SKM-1 (cell line): Measurements from ENCODE around the gene DDX51.

Experiments
- DNase-seq: peaks from one replicate; lab custom pipeline; 2025; ENCODE audit not compliant: unreplicated experiment; lab: John Stamatoyannopoulos, UW

DDX51 gene

DNA sequence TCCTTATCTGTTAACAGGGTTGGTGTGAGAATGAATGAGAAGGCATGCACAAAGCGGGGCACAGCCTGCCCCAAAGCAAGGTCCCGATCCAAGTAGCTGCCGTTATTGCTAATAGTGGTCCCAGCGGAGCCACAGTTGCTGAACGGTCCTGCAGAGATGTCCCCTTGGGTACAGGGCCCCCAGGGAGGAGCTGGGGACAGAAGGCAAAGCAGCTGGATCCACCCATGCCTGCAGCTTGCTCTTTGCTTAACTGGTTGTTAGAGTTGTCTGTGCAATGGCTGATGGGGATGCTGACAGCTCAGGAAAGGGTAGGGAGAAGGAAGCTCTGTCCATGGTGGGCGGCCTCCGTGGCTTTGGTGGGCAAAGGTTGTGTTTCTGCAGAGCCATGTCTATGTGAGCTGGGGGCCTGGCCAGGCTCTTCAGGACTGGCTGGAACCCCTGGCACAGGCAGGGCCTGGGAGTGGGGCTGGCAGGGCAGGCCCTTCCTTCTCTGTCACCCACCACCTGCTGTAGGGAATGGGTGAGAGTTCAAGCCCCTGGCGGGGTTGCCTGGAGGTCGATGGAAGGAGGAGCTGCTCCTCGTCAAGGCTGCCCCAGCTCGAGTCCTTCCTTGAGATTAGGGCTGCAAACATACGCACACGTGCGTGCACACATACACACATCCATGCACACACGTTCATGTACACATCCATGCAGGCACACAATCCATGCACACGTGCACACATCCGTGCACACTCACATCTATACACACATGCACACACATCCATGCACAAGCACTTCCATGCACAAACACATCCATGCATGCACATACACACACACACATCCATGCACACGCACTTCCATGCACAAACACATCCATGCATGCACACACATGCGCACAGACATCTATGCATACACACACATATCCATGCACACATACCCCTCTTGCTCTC lies 35.6 kb upstream of the DDX51 start:
- DNase-seq = no peak

GRCh38 chr12:132178801-132179401 lies 34.8 kb upstream of the DDX51 start:
- DNase-seq = no peak

DNA sequence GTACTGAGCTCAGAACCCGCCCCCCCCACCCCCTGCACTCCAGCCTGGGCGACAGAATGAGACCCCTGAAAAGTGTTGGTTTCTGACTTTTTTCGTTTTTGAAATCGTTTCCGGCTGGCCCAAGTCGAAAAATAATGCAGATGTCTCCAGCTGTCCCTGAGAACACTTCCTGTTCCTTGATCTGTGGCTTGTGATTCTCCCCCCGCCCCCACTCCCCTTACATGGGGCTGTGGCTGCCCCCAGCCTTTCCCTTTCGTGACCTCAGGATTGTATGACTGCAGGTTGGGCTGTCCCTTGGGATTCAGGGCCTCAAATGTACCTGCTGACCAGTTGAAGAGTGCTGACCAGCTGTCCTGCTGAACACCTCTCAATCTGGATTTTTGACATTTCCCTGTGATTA lies 34.2 kb upstream of the DDX51 start:
- DNase-seq = no peak

GRCh38 chr12:132176920-132177551 lies 32.9 kb upstream of the DDX51 start:
- DNase-seq = no peak

- no peak for DNase-seq
These were observed 32.3 kb upstream of the DDX51 start for GRCh38 chr12:132176385-132176919.

DNA sequence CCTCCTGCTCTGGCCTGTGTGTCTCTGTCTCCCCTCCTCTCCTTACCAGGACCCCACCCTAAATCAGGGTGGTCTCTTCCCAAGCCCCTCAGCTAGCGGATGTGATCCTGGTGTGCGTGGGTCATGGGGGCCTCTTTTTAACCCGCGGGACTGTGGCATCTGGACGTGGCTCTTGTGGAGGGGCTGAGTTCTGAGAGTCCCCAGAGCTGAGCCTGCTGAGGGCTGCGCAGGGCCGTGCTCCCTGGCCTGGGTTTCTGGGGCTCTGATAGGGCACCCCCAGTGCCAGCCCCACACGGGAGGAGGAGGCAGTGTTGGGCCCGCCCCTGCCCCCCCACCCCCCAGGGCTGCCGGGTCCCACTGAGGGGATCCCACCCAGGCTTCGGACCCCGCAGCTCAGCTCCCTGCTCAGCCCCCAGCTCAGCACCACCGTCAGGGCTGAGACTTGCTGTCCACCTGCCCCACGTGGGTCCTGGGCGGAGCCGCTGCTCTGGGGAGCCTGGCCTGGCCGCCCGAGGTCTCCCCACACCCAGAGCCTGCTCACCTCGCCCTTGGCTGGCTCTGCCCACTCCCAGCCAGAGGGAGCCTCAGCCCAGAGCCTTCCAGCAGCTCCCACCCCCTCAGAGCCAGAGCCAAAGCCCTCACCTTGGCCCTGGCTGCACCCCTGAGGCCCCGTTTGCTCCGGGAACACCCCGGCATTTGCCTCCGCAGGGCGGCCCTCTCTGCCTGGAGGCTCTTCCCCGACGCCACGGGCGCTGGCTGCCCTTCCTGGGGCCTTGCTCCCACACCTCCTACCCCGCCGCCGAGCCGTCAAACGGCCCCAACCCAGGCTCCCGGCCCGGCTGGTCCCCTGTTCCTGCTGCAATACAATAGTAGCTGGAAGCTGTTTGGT lies 31.6 kb upstream of the DDX51 start:
- DNase-seq = no peak

DNA sequence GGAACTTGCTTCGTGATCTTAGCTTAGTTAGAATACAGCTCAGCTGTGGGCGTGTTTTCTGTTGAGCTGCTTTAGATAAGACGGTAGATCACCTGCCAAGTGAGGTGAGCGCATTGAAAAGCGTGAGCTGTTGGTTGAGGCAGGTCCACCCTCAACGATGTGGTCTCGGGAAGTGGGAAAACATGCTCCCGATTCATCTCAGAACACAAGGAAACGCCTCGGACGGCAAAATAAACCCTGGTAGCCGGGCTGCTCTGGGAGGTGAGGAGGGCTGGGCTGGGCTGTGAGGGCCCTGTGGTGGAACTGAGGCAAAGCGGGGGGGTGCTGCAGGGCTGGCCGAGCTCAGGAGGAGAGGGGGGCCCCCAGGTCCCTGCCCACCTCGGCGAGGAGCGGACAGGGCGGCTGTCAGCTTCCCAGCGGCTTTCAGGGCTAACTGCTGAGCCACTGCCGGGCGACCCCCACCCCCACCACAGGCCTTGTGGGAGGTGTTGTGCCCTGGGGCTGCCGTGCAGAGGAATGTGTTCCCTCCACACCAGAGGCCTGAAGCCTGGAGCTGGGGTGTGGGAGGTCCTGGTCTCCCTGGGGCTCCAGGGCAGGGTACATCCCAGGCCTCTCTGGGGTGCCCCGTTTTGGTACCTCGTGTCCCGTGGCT lies 30.8 kb upstream of the DDX51 start:
- no peak for DNase-seq

GRCh38 chr12:132174015-132174838 lies 30.1 kb upstream of the DDX51 start:
- no peak for DNase-seq

DNA sequence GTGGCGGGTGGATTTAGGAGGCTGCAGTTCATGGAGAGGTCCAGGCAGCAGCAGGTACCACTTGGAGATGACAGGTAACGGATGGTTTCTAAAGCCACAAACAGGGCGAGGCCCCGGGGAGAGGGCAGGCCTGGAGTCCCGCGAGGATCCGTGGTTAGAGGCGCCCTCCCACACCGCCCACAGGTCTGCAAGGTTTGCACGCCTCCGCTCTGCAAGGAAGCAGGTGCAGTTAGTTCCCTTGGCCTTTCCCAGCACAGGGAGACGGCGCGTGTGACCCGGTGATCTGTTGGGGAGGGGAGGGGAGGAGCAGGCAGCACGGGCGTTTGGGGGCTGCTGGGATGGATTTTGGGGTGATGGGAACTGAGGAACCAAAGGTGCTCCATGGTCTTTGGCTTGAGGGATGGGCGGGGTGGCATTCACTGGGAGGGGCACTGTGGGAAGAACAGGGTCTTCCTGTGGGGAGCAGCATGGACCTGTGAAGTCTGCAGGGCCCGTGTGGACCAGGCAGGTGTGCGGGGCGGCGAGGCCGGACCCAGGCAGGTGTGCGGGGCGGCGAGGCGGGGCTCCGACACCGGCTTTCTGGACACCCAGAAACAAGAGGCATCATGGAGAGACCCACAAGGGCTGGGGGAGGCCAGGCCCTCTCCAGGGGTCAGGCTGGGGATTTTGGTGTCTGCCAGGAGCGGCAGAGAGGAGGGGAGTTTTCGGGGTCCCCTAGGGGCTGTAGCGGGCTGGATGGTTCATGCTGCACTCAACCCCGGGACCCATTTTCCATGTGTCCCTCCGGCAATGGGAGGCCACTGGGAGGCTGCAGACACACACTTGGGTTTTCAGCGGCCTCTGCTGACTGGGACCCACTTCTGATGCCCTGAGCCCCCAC lies 29.3 kb upstream of the DDX51 start:
- no peak for DNase-seq

GRCh38 chr12:132172619-132173018 lies 28.5 kb upstream of the DDX51 start:
- no peak for DNase-seq

GRCh38 chr12:132171968-132172521 lies 27.9 kb upstream of the DDX51 start:
- DNase-seq = no peak

- DNase-seq = no peak
These were observed 27.3 kb upstream of the DDX51 start for GRCh38 chr12:132171293-132171967.

- no peak for DNase-seq
These were observed 26.6 kb upstream of the DDX51 start for GRCh38 chr12:132170637-132171292.

GRCh38 chr12:132170094-132170636 lies 26.0 kb upstream of the DDX51 start:
- DNase-seq = no peak

- no peak for DNase-seq
These were observed 25.3 kb upstream of the DDX51 start for GRCh38 chr12:132169376-132169775.

DNA sequence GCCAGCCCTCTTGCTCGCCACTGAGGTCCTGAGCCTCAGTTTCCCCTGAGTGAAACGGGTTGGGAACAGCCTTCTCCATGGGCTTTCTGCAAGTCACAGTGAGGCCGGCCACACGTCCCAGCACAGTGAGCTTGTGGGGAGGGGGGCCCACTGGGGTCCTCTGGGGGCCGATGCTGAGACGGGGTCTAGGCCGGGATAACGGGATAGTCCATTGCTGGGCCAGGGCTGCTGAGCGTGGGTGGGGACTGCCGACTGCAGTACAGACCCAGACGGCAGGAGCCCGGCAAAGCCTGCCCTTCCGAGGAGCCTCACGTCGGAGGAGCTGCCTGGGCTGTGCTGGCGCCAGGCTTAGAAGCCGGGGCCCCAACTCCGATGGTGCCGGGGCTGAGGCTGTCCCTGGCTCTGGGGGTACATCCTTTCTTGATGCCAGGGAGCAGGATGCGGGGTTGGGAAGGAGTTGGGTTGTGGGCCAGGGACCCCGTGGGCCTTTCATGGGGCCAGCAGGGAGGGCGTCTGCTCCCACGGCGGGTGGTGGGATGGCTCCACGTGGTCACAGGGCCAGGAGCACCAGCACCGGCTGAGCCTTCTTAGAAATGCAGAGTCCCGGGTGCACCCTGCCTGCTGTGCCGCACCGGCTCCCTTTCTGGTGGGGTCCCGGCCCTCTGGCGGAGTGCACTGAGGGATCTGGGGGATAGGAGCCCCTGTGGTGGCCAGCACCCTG lies 24.4 kb upstream of the DDX51 start:
- no peak for DNase-seq
